ENCODE data around the gene EGLN3.

EGLN3 gene

GRCh38 chr14:33962016-33962415 lies 11.1 kb upstream of the EGLN3 start:
- DNase-seq = no peak

GRCh38 chr14:33959692-33960151 lies 8.8 kb upstream of the EGLN3 start:
- no peak for DNase-seq

- DNase-seq = no peak
Measured at GRCh38 chr14:33958605-33959226, 7.8 kb upstream of the EGLN3 start.

GRCh38 chr14:33957993-33958392 lies 7.1 kb upstream of the EGLN3 start:
- no peak for DNase-seq

GRCh38 chr14:33957299-33957698 lies 6.4 kb upstream of the EGLN3 start:
- DNase-seq = no peak

DNA sequence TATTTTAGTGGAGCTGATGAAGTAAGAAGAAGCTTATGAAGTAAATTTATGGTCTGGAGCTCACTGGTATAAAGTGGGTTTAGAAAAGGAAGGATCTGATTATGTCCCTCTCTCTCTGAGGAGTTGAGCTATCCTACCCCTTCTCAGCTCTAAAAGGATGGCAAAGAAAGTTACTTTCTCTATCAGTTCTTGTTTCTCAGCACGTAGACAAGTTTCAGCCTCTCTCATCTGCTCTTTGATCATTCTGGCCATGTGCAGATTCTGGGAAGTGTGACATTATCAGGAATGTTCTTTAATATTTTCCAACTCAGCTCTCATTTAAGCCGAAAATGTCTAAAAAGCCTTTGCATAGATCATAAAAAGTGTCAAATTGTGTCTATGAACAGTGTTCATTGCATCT lies 5.8 kb upstream of the EGLN3 start:
- DNase-seq = no peak

- no peak for DNase-seq
Measured at GRCh38 chr14:33954016-33954598, 3.2 kb upstream of the EGLN3 start.

DNA sequence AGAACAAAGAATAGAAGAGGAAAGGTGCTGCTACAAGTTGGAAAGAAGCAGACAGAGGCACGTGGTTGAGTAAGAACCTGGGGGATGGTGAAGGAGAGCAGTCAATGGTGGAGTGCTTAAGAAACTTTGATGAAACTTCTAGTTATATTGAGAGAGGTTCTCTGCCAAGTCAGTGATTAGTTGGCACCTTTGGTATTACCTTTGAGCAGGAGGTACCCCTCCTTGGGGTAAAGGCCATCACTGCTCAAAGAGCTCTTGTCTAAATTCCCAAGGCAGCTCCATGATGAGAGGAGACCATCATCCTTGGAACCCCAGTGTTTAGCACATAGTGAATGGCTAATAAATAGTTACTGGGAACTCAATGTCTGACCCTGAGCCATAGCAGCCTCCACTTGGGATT lies 1.7 kb upstream of the EGLN3 start:
- no peak for DNase-seq

DNA sequence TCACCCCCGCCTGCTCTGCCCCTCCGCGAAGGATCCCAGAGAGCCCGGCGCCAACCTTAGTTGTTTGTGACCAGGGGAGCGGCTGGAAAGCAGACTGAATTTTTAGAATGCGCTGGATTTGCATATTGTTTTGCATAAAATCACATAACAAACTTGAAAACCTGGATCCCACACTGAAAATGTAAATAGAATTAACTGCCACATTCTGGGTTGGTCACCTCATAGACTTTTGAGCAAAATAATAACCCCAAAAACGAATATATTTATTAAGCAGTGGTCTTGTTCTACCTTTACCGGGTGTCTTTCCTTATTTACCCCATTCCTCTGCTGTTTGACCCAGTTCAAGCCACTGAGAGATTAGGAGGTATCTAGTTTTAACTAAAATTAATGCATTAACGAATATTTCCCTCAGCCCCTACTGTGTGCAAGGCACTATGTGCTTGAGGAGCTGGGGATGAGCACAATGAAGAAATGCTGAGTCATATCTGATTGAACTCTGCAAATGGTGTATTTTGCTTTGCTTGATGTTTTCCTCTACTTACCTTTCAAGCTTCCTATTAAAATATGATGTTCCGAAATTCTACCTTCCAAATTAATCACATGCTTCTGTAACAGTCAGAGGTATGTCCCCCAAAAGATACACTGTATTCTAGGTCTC lies 438 bp upstream of the EGLN3 start:
- DNase-seq = no peak

DNA sequence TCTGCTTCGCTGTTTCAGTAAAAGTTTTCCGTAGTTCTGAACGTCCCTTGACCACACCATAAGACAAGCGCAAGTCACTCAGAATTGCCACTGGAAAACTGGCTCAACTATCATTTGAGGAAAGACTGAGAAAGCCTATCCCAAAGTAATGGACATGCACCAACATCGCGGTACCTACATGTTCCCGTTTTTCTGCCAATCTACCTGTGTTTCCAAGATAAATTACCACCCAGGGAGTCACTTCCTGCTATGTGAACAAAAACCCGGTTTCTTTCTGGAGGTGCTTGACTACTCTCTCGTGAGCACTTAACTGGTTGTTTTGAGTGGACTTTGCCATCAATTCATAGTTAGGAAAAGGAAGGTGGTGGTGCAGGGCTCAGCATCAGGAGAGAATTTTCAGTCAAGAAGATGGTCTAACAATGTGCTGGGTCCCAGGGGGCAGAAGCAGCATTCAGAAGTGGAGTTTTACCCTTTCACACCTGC lies 1.4 kb downstream of the EGLN3 start:
- DNase-seq = no peak

DNA sequence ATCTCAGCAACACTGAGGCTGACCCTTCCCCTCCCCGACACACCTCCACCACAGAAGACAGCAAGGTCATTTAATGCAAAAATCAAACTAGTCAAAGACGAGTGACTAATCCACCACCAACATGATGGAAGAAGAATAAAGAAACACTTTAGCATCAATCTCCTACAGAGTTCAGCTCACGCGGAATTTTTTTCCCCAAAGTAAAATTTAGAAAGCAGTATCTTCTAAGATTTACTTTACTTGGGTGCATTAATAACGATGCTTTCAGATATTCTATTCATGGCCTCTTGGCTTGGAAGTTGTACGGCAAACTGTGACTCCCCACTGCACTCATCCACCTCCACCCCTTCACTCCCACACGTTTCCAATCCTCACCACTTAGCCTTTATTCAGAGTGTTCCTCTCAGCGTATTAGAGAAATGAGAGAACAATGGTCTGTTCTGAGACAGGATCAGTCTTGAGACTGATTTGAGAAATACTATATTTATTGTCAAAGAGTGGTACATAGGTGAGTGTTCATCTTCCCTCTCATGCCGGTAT lies 1.9 kb downstream of the EGLN3 start:
- no peak for DNase-seq

GRCh38 chr14:33948145-33948868 lies 2.6 kb downstream of the EGLN3 start:
- DNase-seq = no peak

- DNase-seq = no peak
Measured at GRCh38 chr14:33946679-33947476, 4.0 kb downstream of the EGLN3 start.

DNA sequence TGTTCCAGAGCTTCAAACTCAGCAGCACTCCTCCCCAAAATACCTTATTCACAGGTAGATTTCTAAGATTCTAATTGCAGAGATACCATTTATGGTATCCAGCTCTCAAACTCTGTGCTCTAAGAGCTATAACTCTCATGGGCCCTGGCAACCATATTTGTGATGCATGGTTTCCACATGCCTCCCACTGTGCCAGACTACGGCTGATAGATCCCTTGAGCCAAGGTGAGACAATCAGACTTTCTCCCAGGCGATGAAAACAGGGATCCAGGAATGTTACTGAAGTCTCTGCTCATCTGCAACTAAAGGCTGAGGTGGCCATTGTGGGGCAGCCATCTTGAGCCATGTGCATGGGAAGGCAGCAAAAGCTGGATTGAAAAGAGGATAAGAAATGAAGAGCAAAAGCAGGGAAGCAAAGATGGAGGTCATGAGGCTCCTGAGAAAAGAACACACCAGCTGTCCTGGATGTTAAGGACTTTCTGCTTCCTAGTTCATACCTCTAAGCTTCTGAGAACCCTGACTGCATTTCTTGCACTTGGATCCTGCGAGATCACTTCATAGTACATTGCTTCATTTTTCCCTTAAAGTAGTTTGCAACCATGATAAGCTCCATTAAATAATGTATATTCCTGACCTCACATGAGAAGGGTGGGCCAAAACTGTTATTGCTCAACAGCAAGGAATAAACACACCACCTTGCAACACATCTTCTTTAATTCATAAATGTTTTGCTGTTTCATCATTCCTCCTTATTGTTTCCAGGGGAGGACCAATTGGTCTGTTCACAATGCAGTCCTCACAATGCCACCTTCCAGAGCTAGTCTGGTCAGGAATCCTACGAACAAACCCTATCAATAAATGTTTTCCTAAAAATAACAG lies 5.4 kb downstream of the EGLN3 start:
- no peak for DNase-seq

- no peak for DNase-seq
Measured at GRCh38 chr14:33943096-33943883, 7.6 kb downstream of the EGLN3 start.

- DNase-seq = no peak
Measured at GRCh38 chr14:33941718-33942117, 9.2 kb downstream of the EGLN3 start.

DNA sequence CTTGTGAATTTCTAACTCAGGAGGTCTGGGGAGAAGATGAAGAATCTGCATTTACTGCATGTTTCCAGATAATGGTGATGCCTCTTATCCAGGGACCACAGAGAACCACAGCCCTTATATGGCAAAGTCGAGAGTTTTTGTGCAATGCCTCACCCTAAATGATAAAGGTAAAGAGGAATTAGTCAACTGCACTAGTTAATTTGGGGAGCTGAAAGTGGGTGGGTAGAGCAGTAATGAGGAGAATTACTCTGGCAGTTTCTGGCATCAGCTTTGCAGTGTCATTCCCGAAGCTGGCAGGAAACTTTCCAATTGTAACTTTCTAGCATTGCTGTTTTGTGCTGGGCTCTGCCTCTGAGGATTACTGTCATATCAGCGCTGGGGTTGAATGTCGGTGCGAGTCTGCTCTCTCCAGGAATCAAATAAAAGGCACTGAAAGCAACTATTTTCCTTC lies 10.3 kb downstream of the EGLN3 start:
- no peak for DNase-seq

GRCh38 chr14:33938131-33938949 lies 12.5 kb downstream of the EGLN3 start:
- no peak for DNase-seq

DNA sequence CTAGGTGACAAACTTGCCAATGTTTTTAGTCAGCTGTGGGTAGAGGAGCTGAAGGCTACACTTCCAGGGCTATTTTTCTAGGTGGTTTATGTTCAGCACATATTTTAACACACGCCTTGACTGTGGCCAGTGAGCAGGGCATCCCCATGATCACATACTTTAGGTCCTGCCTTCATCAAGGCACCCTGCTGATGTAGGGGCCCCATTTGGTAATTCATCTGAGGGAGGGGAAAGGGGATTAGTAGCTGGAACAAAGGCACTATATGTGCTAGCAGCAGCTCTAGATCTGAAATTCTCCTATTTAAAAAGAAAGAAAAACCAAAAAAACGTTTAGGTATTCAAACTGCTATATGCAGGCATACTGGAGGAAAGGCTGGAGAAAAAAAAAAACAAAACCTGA lies 14.5 kb downstream of the EGLN3 start:
- no peak for DNase-seq

All from suppressor macrophage (primary cell).